NCI-H187 (cell line): ENCODE measurements around the gene CUL1.

Source experiments
- DNase-seq, 2 experiments: peaks; one replicate each; lab custom pipeline; 2025; lab: John Stamatoyannopoulos, UW

Gene CUL1

DNA sequence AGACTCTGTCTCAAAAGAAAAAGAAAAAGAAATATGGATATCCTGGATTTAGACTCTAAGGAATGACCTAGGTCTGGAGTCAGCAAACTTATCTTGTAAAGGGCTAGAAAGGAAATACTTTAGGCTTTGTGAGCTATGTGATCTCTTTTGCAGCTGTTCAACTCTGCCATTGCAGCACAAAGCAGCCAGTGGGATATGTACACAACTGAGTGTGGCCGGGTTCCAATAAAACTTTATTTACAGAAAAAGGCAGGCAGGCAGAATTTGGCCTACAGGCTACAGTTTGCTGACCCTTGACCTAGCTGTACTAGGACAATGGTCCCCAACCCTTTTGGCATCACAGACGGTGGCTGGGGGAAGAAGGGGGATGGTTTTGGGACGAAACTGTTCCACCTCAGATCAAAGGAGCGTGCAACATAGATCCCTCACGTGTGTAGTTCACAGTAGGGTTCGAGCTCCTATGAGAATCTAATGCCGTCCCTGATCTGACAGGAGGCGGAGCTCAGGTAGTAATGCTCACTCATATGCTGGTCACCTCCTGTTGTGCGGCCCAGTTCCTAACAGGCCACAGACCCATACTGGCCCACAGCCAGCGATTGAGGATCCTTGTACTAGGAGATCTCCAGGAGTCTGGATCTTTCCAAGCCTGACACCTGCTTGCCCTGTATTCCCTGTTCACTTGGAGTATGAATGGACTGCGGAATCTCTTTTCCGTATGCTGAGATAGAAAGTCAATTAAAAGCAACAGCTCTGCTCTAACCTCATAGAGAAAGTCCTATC is 63.0 kb downstream of the CUL1 start:
- DNase-seq: no peak

DNA sequence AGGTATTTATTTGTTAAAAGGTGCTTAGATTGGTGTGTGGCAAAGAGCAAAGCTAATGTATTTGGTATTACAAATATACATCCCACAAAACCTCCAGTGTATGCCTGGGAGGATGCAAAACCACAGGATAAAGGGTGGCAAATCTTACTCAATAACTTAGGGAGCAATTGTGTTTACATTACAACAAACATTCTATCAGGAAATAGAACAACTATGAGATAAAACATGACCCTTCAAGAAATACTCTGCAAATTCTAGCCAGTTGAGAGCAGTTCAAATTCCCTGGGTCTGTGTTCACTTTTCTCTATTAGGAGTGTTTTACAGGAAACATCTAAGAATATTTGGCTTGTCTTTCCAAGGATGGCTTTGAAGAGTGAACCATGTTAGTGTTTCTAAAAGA is 64.9 kb downstream of the CUL1 start:
- DNase-seq: no peak

DNA sequence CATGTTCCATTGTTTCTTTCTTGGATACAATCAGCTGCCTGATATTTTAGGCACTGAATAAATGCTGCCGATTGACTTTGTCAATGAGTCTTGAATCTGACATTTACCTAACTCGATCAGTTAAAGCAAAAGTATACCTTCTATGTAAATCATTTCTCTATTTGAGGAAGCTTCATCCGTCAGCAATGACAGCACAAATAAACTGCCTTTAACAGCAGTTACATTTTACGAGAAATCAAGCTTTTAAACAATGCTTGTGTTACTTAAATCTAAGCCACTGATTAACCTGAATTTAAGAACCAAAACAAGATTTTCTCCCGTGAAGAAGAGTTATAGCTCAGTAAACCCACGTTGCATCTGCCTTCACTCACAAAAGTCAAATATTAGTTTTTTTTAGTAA is 71.3 kb downstream of the CUL1 start:
- no peak for DNase-seq

DNA sequence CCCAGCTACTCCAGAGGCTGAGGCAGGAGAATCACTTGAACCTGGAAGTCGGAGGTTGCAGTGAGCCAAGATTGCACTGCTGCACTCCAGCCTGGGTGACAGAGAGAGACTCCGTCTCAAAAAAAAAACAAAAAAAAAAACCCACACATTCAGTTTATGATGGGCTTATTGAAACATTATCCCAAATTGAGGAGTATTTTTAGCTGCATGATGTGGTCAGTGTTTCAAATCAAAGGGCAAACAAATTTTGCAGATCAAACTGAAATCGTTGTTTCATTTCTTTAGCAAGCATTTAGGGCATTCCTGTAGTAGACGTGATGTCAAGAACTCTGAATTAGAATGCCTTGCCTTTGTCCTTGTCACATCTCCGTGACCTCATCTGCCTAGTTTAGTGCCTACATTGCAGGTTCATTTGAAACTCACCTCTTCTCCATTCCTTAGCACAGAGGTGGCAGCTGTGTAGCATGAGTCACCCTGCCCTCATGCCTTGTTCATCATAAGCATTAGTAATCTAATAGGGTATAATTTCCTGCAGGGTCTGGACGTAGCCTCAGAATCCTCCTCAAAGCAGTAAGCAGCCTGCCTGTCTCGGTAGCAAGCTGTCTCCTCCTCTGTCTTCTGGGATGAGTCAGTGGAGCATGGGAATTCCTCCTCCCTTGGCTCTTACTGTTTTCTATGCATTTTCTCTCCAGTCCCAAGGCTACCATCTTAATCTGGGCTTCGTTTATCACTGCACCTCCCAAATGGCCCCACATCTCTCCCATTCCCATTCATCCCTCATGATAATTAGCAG is 73.8 kb downstream of the CUL1 start:
- no peak for DNase-seq

DNA sequence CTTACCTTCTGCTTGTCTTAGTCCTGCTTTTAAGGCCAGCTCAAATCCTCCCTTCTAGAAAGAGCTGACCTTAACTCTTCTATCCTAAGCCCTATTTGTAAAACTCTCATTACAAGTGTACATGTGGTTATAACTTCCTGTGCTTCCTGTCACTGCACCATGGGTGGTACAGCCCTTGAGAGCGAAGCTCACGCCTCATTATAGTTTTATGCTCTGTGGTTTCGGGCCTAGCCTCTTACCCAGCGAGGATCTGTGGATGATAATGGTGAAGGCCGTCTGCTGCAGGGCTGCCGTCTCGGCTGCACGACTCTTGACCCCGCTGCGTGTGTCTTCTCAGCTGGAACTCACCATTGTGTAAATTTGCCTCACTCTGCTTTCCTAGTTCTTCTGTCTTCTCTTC is 74.6 kb downstream of the CUL1 start:
- DNase-seq: peak; percentile 71 to 86

DNA sequence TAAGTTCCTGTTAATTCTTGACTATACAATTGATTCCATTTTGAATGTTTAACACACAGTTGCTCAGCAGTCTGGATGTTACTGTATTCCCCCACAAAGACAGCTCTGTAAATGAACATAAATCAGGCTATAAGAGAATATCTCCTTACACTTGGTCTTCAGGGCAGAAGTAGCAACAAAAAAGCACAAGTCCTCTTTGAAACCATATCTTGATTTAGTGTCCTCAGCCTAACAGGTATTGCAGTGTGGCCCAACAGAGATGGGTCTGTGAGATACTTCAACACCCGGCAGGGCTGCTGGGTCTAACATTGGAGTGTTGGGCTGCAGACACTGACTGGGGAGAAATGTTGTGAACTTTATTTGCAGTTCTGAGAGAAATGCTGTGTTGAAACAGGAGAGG is 75.8 kb downstream of the CUL1 start:
- DNase-seq: no peak

DNA sequence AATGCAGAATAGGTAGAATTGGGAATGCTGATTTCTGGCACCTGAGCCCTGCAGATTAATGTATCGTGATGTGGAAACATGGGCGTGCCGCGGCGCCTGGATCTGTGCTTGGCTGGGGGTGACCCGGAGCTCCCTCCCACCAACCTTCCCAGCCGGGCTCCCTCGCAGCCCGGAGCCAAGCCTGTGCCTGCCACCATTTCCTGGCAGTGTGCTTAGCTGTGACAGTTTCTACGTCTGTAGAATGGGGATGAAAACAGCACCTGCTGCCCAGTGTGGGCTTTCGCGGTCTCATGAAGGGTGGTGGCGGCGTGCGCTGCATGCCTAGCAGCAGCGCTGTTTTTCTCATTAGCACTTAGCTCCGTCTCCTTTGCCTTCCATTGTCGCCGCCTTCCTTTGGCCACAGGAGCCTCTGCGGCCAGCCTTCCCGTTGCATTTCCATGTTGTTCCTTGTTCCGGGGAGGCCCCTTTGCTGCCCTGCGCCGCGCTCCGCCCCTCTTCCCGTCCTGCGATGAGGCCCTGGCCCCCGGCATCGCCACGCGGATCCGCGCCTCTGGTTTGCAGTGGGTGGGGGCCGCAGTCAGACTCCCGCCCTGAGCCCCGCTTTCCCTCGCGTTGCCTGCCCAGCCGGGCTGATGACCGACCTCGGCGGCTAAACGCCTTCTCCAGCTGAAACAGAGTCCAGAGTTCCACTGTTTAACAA is 84.2 kb downstream of the CUL1 start:
- DNase-seq: no peak

DNA sequence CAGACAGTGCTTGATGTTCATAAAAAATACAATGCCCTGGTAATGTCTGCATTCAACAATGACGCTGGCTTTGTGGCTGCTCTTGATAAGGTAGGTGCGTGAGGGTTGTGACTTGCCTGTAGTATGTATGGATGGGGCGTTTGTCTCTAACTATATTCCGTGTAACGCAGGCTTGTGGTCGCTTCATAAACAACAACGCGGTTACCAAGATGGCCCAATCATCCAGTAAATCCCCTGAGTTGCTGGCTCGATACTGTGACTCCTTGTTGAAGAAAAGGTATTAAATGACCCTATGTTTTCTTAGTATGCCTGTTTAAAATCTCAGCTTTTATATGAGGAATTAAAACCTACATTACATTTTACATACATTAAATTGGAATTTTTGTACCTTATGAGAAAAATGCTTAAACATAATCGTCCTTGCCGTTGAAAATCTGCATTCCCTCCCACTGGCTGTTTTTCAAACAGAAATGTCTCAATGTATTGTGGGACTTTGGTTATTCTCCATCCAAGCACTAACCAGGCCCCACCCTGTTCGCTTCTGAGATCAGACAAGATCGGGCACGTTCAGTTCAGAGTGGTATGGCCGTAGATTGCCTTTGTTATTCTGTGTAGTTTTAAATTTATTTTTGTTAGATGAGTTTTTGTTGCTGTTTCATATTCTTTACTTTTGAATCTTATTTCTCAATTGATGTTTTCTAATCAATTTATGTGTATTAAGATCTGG is 85.3 kb downstream of the CUL1 start:
- DNase-seq: peak in 1 of 2 experiments; percentile 33

DNA sequence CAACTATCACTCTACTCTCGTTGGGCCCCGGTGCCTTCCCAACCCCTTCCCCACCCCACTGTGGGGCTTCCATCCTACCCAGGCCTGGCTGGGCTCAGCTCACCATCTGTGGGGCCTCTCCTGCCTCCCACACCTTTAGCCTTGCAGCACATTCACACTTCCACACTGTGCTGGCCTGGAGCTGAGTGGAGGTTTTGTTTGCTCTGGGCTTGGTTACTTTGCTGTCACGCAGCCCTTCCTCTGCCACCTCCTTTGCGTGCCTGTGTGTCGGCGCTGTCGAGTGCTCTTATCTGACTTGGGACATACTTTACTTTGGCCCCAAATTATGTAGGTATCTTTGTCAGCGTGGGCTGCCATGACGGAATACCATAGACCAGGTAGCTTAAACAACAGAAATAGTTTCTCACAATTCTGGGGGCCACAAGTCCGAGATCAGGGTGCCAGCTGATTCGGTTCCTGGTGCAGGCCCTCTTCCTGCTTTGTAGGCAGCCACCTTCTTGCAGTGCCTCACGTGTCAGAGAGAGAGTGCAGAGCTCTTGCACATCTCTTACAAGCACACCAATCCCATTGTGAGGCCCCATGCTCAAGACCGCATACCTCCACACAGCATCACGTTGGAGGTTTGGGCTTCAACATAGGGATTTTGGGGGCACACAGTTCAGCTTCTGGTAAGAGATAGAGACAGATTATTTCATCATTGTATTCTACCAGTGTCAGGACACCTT is 89.0 kb downstream of the CUL1 start:
- DNase-seq: no peak

DNA sequence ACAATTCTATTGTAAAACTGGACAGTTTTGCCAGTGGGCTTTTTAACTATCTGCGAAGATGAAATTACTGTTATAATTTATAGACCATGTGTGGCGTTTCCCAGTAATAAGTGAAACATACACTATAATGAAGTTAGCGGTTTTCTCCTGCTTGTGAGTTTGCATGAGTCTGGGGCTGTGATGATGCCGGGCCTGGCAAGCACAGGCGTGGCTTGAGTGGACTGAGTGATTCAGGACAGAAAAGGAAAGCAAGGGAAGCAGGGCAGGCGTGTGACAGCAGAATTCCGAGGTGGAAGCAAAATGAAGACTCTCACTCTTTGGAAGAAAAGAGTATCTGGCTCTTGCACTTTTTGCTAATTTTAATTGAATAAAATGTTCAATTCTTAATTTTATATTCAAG is 90.5 kb downstream of the CUL1 start:
- DNase-seq: no peak

DNA sequence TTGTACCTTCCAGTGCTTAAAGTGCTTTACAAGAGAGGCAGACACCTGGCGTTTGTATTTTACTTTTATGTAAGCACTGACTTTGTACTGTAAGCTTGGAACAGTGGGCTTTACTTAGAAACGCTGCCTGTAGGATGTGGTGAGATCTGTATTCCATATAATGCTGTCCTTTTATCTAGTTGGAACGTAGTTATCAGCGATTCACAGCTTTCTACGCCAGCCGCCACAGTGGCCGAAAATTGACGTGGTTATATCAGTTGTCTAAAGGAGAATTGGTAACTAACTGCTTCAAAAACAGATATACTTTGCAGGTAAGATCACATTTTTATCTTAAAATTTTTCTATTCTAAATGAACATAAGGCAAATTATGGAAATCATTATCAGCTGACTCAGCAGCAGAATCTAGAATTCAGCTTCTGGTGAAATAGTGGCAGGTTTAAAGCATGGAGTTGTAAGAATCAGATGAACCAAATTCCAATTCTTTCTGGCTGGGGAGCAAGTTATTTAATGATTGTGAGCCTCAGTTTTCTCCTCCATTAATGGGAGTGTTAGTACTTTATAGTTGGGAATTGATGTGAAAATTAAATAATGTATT is 91.5 kb downstream of the CUL1 start:
- no peak for DNase-seq

DNA sequence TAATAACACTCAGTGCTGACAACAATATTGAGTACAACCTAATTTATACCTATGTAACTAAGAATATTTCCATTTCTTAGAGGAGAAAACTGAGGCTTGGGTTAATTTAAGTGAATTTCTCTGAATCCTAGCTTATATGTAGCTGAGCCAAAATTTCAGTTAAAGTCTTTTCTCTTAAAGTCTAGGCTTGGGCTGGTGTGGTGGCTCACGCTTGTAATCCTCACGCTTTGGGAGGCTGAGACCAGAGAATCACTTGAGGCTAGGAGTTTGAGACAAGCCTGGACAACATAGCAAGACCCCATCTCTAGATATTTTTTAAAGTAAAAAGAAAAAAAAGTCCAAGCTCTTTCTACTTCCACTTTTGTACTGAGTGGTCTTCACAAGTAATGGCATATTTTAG is 92.1 kb downstream of the CUL1 start:
- DNase-seq: no peak

DNA sequence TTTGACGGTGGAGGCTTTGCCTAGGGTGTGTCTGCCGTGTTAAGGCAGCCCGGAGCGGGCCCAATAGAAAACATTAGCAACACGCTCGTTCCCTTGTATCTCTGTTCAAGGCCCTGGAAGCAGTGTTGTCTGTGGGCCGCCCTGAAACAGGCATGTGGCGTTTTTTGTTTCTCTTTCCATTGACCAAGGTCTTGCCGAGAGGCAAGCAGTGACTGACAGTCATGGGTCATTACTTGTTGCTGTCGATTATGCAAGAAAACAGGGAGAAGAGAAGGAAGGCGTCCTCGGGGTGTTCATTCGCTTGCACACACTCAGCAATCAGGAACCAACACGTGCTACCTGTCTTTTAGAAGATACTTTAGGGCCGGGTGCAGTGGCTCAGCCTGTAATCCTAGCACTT is 92.8 kb downstream of the CUL1 start:
- DNase-seq: no peak

DNA sequence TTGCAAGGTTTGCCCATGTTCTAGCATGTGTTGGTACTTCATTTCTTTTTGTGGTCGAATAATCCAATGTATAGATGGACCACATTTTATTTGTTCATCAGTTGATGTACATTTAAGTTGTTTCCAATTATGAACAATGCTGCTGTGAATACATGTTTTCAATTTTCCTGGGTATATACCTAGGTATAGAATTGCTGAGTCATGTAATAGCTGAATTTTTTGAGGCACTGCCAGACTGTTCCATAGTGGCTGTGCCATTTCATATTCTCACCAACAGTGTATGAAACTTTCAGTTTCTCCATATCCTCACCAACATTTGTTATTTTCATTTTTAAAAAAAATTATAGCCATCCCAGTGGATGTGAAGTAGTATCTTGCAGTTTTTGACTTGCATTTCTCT is 94.9 kb downstream of the CUL1 start:
- no peak for DNase-seq

DNA sequence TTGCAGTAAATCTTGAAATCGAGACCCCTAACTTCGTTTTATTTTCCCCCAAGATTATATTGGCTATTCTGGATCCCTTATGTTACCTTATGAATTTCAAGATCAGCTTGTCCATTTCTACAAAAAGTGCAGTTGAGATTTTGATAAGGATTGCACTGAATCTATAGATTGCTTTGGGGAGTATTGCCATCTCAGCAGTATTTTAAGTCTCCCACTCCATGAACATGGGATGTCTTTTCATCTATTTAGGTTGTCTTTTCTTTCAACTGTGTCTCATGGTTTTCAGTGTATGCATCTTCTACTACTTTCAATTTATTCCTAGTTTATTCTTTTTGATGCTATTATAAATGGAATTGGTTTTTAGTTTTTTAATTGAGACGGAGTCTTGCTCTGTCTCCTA is 95.8 kb downstream of the CUL1 start:
- no peak for DNase-seq

DNA sequence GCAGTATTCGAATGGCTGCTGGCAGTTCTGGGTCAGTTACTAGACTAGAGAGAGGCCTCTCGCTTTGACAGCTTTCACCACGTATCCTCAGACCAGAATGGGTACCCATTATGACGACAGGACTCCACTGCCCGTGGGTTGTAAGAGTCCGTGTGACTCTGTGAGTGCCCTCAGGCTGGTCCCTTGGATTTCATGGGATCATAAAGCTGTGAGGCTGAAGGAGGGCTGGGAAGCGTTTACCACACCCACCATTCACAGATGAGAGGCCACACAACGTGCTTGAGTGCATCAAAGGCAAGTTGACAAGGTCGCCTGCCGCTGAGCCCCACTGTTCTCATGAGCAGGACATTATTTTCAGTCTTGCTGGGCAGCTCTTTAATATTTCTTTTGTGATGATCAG is 98.1 kb downstream of the CUL1 start:
- no peak for DNase-seq

DNA sequence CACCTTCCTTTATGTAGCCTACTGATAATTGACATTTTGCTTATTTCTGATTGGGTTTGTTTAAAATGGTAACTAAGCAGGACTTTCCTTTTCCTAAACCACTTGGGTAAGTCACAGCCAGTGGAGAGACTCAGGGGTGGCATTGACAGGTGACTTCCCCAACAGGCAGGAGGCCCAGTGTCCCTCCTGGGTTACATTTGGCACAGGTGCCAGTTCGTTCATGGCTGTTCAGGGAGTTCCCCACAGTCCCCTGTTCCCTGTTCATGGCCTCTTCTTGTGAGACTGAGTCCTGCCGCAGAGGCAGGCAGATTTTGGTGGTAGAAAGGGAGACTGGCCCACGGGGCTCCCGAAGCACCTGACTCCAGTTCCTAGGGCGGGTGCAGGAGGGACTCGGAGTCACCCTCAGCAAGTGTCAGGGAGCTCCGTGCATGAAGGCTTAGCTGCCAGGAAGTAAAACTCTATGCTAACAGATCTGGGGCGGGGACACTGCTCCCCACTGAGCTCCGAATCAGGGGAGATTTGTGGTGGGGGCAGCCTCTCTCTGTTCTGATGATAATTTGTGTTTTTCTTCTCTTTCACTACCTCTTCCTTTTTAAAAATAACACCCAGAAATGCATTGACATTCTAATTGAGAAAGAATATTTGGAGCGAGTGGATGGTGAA is 101.3 kb downstream of the CUL1 start:
- no peak for DNase-seq

DNA sequence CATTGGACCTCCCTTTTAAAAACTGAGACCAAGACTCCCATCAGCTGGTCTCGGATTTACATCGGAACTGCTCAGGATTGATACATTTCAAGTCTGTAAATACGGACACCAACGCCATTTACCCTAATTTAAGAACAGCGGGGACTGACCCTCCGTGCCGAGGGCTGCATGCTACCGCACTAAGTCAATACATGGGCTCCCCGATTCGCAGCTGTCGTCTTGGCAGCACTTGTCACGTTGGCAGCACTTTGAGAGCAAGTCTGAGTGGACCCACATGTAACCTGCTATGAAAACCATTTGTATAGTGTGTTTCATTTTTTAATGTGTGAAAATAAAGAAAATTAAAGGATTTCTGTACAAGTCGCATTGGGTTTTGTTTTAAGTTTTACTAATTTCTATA is 102.0 kb downstream of the CUL1 start:
- no peak for DNase-seq

DNA sequence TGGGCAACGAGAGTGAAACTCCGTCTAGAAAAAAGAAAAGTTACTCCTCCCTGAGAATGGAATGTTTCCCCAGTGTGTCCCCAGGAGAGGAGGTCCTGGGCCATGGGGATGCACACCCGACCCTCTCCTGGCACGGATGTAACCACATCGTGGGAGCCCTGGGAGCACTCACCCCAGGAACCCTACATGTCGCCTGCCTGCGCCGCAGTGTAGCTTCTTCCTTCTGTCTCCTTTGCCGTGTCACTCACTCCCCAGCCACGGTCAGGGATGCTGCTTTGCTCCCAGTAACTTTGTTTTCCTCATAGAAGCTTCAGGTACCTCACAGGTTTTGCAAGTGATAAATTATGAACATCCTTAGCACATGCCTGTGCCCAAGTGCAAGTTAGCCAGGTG is 103.4 kb downstream of the CUL1 start:
- no peak for DNase-seq

DNA sequence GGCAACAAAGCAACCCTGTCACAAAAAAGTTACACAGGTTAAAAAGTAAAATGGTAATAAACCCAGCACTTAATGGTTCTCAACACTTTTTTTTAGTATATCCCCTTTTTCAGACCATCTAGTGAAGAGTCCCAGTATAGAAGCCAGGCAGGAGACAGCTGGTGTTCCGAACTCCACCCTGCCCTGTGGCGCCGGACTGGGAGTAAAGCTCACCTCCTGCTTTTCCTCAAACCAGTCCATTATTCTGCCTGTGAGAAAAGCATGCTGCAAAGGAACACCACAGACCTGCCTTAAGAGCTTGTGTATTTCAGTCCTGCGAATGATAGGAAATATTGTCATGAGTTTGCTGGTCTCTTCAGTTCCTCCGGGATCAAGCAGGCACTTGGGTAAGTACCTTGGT is 104.4 kb downstream of the CUL1 start:
- no peak for DNase-seq
